Measurements from ENCODE around the gene ADARB1.

Gene ADARB1

GRCh38 chr21:45224189-45224938 is 150.0 kb downstream of the ADARB1 start:
- Histone ChIP-seq H4K91ac (ENCODE audit: low read length) (no peak overlapping the region), H3K4me1 (ENCODE audit: control insufficient read depth, insufficient read depth, low read depth, low read length) (peaks cover 23% of the 10 kb centered on the region), H4K8ac (ENCODE audit: low read length) (peak overlapping the region; percentile 5), H3K4me2 (ENCODE audit: low read length, poor library complexity, severe bottlenecking) (no peak overlapping the region), H3K23ac (ENCODE audit: low read length in 2 of 2) (no peak overlapping the region), H2BK12ac (ENCODE audit: low read length in 2 of 2) (no peak overlapping the region), H2BK5ac (ENCODE audit: low read depth, low read length, poor library complexity, severe bottlenecking) (no peak overlapping the region), H3K36me3 (ENCODE audit: control insufficient read depth in 1 of 2, insufficient read depth in 2 of 2, low read depth in 1 of 2, low read length in 2 of 2) (peaks cover 5 to 29% of the 10 kb centered on the region in 2 experiments), H3K9ac (ENCODE audit: low read length) (no peak overlapping the region), H3K4me3 (ENCODE audit: insufficient read depth in 1 of 2, low read depth in 1 of 2, low read length in 2 of 2) (no peak overlapping the region), H2AFZ (ENCODE audit: low read depth, low read length) (no peak overlapping the region), H3K27me3 (ENCODE audit: control insufficient read depth in 1 of 2, insufficient read depth in 1 of 2, low read length in 2 of 2) (peaks cover 0 to 33% of the 10 kb centered on the region in 2 experiments), H3K9me3 (ENCODE audit: control insufficient read depth, low read length) (no peaks in the 10 kb centered on the region), H3K14ac (ENCODE audit: low read length in 2 of 2) (no peak overlapping the region), H3K4ac (ENCODE audit: low read depth in 1 of 2, low read length in 2 of 2) (no peak overlapping the region), H2BK15ac (ENCODE audit: low read depth, poor library complexity, severe bottlenecking) (peak overlapping the region; percentile 8), H2AK5ac (ENCODE audit: low read length, severe bottlenecking) (no peak overlapping the region), H2BK120ac (ENCODE audit: low read depth, low read length) (no peak overlapping the region), H3K18ac (ENCODE audit: low read depth in 1 of 2, low read length in 2 of 2) (no peak overlapping the region), H3K27ac (ENCODE audit: low read length, poor library complexity, severe bottlenecking) (no peak overlapping the region), H3K79me1 (replicated peaks; ENCODE audit: low read length, poor library complexity, severe bottlenecking) (no peaks in the 10 kb centered on the region)
- peak; percentile 33 for DNase-seq
- 84% methylated on average over 17 of the region's 24 CpGs for WGBS

GRCh38 chr21:45225041-45225740 is 150.8 kb downstream of the ADARB1 start:
- Histone ChIP-seq H3K14ac (ENCODE audit: low read length in 2 of 2) (no peak overlapping the region), H2BK120ac (ENCODE audit: low read depth, low read length) (no peak overlapping the region), H3K23ac (ENCODE audit: low read length in 2 of 2) (no peak overlapping the region), H3K4me1 (ENCODE audit: control insufficient read depth, insufficient read depth, low read depth, low read length) (peaks cover 24% of the 10 kb centered on the region), H3K9ac (ENCODE audit: low read length) (no peak overlapping the region), H2BK15ac (ENCODE audit: low read depth, poor library complexity, severe bottlenecking) (no peak overlapping the region), H3K36me3 (ENCODE audit: control insufficient read depth in 1 of 2, insufficient read depth in 2 of 2, low read depth in 1 of 2, low read length in 2 of 2) (peaks cover 5 to 27% of the 10 kb centered on the region in 2 experiments), H2AFZ (ENCODE audit: low read depth, low read length) (no peak overlapping the region), H2AK5ac (ENCODE audit: low read length, severe bottlenecking) (no peak overlapping the region), H4K8ac (ENCODE audit: low read length) (no peak overlapping the region), H2BK12ac (ENCODE audit: low read length in 2 of 2) (no peak overlapping the region), H3K27me3 (ENCODE audit: control insufficient read depth in 1 of 2, insufficient read depth in 1 of 2, low read length in 2 of 2) (peaks cover 0 to 35% of the 10 kb centered on the region in 2 experiments), H2BK5ac (ENCODE audit: low read depth, low read length, poor library complexity, severe bottlenecking) (no peak overlapping the region), H3K4ac (ENCODE audit: low read depth in 1 of 2, low read length in 2 of 2) (no peak overlapping the region), H3K4me3 (ENCODE audit: insufficient read depth in 1 of 2, low read depth in 1 of 2, low read length in 2 of 2) (no peak overlapping the region), H3K79me1 (replicated peaks; ENCODE audit: low read length, poor library complexity, severe bottlenecking) (no peaks in the 10 kb centered on the region), H3K9me3 (ENCODE audit: control insufficient read depth, low read length) (no peaks in the 10 kb centered on the region), H3K18ac (ENCODE audit: low read depth in 1 of 2, low read length in 2 of 2) (no peak overlapping the region), H3K27ac (ENCODE audit: low read length, poor library complexity, severe bottlenecking) (no peak overlapping the region), H3K4me2 (ENCODE audit: low read length, poor library complexity, severe bottlenecking) (no peak overlapping the region), H4K91ac (ENCODE audit: low read length) (no peak overlapping the region)
- DNase-seq, result no peak
- 97% methylated on average over 7 of the region's 11 CpGs for WGBS

GRCh38 chr21:45225741-45226327 is 151.5 kb downstream of the ADARB1 start:
- Histone ChIP-seq H3K9ac (ENCODE audit: low read length) (no peak overlapping the region), H3K4me3 (ENCODE audit: insufficient read depth in 1 of 2, low read depth in 1 of 2, low read length in 2 of 2) (no peak overlapping the region), H3K4ac (ENCODE audit: low read depth in 1 of 2, low read length in 2 of 2) (no peak overlapping the region), H2AK5ac (ENCODE audit: low read length, severe bottlenecking) (no peak overlapping the region), H2BK5ac (ENCODE audit: low read depth, low read length, poor library complexity, severe bottlenecking) (no peak overlapping the region), H3K9me3 (ENCODE audit: control insufficient read depth, low read length) (no peaks in the 10 kb centered on the region), H3K4me1 (ENCODE audit: control insufficient read depth, insufficient read depth, low read depth, low read length) (peaks cover 23% of the 10 kb centered on the region), H4K91ac (ENCODE audit: low read length) (no peak overlapping the region), H4K8ac (ENCODE audit: low read length) (no peak overlapping the region), H3K27ac (ENCODE audit: low read length, poor library complexity, severe bottlenecking) (no peak overlapping the region), H3K36me3 (ENCODE audit: control insufficient read depth in 1 of 2, insufficient read depth in 2 of 2, low read depth in 1 of 2, low read length in 2 of 2) (peaks cover 4 to 21% of the 10 kb centered on the region in 2 experiments), H3K23ac (ENCODE audit: low read length in 2 of 2) (no peak overlapping the region), H3K18ac (ENCODE audit: low read depth in 1 of 2, low read length in 2 of 2) (no peak overlapping the region), H2BK12ac (ENCODE audit: low read length in 2 of 2) (no peak overlapping the region), H2AFZ (ENCODE audit: low read depth, low read length) (no peak overlapping the region), H3K79me1 (replicated peaks; ENCODE audit: low read length, poor library complexity, severe bottlenecking) (no peaks in the 10 kb centered on the region), H3K14ac (ENCODE audit: low read length in 2 of 2) (no peak overlapping the region), H3K4me2 (ENCODE audit: low read length, poor library complexity, severe bottlenecking) (no peak overlapping the region), H2BK120ac (ENCODE audit: low read depth, low read length) (no peak overlapping the region), H3K27me3 (ENCODE audit: control insufficient read depth in 1 of 2, insufficient read depth in 1 of 2, low read length in 2 of 2) (peaks cover 0 to 39% of the 10 kb centered on the region in 2 experiments), H2BK15ac (ENCODE audit: low read depth, poor library complexity, severe bottlenecking) (no peak overlapping the region)
- 91% methylated on average over 16 of the region's 16 CpGs for WGBS
- no peak for DNase-seq
